Loucy (cell line): ENCODE data around the gene INTS11.

Experiments used
- H2AFZ ChIP-seq: fragments of 200-600 bp; sonication (generic); 2 replicates; pipeline ENCODE4 v1.6.0; 2016; ENCODE audit warnings: antibody characterized with exemption, mild to moderate bottlenecking, low read length, moderate library complexity
- H3F3A ChIP-seq: fragments of 200-600 bp; 2 replicates; pipeline ENCODE4 v1.6.0; 2016; ENCODE audit warnings: antibody characterized with exemption, low read depth, mild to moderate bottlenecking
- H3K27me3 ChIP-seq: fragments of 200-600 bp; sonication (generic); 2 replicates; pipeline ENCODE4 v1.6.1; 2014; ENCODE audit warnings: low read length, mild to moderate bottlenecking; ENCODE audit not compliant: insufficient read depth, poor library complexity, severe bottlenecking
- H3K36me3 ChIP-seq: fragments of 200-600 bp; sonication (generic); 2 replicates; pipeline ENCODE4 v1.6.1; 2016; ENCODE audit warnings: low read length; ENCODE audit not compliant: insufficient read depth
- H3K4me1 ChIP-seq: fragments of 200-600 bp; sonication (generic); 2 replicates; pipeline ENCODE4 v1.5.1; 2014; ENCODE audit warnings: low read length, mild to moderate bottlenecking; ENCODE audit not compliant: insufficient read depth, poor library complexity, severe bottlenecking
- H3K4me2 ChIP-seq: fragments of 200-600 bp; sonication (generic); 2 replicates; pipeline ENCODE4 v1.6.0; 2014; ENCODE audit warnings: antibody characterized with exemption, low read length, low read depth, mild to moderate bottlenecking; ENCODE audit not compliant: poor library complexity, severe bottlenecking
- H3K4me3 ChIP-seq: fragments of 200-600 bp; sonication (generic); 2 replicates; pipeline ENCODE4 v1.5.1; 2014; ENCODE audit warnings: low read length, mild to moderate bottlenecking, mixed read lengths; ENCODE audit not compliant: poor library complexity, severe bottlenecking
- H3K79me2 ChIP-seq: fragments of 200-600 bp; sonication (generic); 2 replicates; pipeline ENCODE4 v1.6.1; 2014; ENCODE audit warnings: low read length; ENCODE audit not compliant: insufficient read depth
- H3K9ac ChIP-seq: fragments of 200-600 bp; sonication (generic); 2 replicates; pipeline ENCODE4 v1.6.0; 2014; ENCODE audit warnings: mild to moderate bottlenecking, low read depth, low read length, moderate library complexity; ENCODE audit not compliant: poor library complexity, severe bottlenecking
- H3K9me2 ChIP-seq: fragments of 200-600 bp; sonication (generic); replicated peaks from 2 replicates; pipeline ENCODE4 v1.6.1; 2016; ENCODE audit warnings: low read depth, low read length, mixed read lengths
- H3K9me3 ChIP-seq: fragments of 200-600 bp; sonication (generic); 2 replicates; pipeline ENCODE4 v1.6.1; 2014; ENCODE audit warnings: mild to moderate bottlenecking, antibody characterized with exemption, low read length, low read depth; ENCODE audit not compliant: insufficient read depth
- H4K20me1 ChIP-seq: fragments of 200-600 bp; sonication (generic); 2 replicates; pipeline ENCODE4 v1.6.0; 2014; ENCODE audit warnings: antibody characterized with exemption, low read length, mild to moderate bottlenecking; ENCODE audit not compliant: insufficient read depth, poor library complexity, severe bottlenecking
- EZH2phosphoT487 ChIP-seq: fragments of 200-600 bp; IDR thresholded peaks from 2 replicates; pipeline ENCODE4 v1.6.1; 2018; ENCODE audit warnings: antibody characterized with exemption, mild to moderate bottlenecking, moderate library complexity, borderline replicate concordance
- TF ChIP-seq, protein P1 (sequence below): fragments of 200-600 bp; sonication (generic); conservative IDR thresholded peaks from 2 replicates; pipeline ENCODE4 v1.5.1; 2014; ENCODE audit warnings: mild to moderate bottlenecking, antibody characterized with exemption, low read length

INTS11 gene

DNA sequence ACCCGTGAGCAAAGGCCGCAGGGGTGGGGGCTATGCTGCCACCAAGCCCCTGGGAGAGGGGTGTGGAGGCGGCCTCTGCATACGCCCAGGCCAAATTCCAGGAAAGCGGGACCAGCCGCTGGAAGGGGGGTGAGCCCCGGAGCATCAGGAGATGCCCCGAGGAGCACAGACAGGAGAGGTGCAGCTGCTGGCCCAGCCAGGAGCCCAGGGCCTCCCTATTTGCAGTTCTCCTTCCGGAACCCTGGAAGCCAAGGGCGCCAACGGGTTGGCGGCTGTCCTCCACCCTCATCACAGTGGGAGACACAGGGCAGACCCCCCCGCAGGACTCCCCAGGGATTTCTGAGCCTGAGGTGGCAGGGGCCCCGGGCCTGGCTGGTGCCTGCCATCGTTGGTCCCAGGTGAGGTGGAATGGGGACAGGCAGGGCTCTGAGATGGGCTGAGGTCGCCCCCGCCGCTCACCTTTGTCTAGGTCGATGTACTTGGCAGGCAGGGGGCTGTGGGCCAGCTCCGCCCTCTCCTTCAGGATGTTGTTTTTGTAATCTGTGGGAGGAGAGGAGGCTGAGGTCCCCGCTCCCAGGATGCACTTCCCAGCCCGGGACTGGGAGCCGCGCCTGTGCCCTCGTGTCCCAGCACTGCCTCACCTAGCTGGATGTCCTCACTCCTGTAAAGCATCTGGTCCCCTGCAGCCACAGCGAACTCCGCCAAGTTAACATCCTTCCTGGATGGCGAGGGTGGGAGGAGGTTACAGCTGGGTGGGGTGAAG, 29.1 kb upstream of the INTS11 start:
- no peaks in the 10 kb centered on the region for H3K9me2 ChIP-seq
- no peaks in the 10 kb centered on the region for H4K20me1 ChIP-seq
- H2AFZ ChIP-seq, result no peak overlapping the region
- H3K79me2 ChIP-seq, result peaks cover 3% of the 10 kb centered on the region; the same call in 1 of the 2 replicates
- no peaks in the 10 kb centered on the region for H3K27me3 ChIP-seq
- no peaks in the 10 kb centered on the region for H3K36me3 ChIP-seq
- H3K4me2 ChIP-seq, result no peak overlapping the region
- no peaks in the 10 kb centered on the region for H3F3A ChIP-seq
- no peaks in the 10 kb centered on the region for H3K4me1 ChIP-seq
- no peaks in the 10 kb centered on the region for H3K9me3 ChIP-seq
- TF ChIP-seq, protein P1, sequence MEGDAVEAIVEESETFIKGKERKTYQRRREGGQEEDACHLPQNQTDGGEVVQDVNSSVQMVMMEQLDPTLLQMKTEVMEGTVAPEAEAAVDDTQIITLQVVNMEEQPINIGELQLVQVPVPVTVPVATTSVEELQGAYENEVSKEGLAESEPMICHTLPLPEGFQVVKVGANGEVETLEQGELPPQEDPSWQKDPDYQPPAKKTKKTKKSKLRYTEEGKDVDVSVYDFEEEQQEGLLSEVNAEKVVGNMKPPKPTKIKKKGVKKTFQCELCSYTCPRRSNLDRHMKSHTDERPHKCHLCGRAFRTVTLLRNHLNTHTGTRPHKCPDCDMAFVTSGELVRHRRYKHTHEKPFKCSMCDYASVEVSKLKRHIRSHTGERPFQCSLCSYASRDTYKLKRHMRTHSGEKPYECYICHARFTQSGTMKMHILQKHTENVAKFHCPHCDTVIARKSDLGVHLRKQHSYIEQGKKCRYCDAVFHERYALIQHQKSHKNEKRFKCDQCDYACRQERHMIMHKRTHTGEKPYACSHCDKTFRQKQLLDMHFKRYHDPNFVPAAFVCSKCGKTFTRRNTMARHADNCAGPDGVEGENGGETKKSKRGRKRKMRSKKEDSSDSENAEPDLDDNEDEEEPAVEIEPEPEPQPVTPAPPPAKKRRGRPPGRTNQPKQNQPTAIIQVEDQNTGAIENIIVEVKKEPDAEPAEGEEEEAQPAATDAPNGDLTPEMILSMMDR, result no peak
- TF ChIP-seq EZH2phosphoT487, result no peak
- H3K4me3 ChIP-seq, result no peak overlapping the region
- H3K9ac ChIP-seq, result no peak overlapping the region

DNA sequence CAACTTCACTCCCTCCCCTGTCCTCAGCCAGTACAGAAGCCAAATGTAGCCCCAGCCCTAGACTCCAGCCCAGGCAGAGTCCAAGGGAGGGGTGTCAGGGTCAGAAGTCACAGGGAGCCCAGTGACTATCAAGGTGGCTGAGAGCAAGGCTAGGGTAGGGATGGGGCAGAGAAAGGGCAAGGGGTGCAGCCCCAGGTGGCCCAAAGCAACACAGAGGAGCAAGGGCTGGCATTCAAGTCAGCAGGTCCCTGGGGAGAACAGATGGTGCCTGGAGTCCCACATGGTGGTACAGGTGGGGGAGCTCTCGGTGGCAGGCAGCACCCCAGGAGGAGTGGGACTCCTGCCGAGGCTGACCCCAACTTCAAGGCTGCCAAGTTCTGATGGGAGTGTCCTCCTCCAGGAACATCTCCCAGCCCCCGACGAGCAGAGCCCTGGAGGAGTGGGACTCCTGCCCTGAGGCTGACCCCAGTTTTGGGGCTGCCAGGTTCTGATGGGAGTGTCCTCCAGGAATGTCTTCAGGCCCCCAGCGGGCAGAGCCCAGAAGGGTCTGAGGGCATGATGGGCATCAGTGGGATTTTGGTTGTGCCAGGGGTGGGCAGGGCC, 28.4 kb upstream of the INTS11 start:
- Histone ChIP-seq H3K4me3 (no peak overlapping the region), H2AFZ (no peak overlapping the region), H3K4me1 (peaks cover 6% of the 10 kb centered on the region), H3F3A (no peaks in the 10 kb centered on the region), H3K36me3 (no peaks in the 10 kb centered on the region), H3K4me2 (no peak overlapping the region), H3K79me2 (peaks cover 10% of the 10 kb centered on the region; the same call in 1 of the 2 replicates), H3K27me3 (no peaks in the 10 kb centered on the region), H4K20me1 (peaks cover 3% of the 10 kb centered on the region), H3K9ac (no peak overlapping the region), H3K9me3 (no peaks in the 10 kb centered on the region), H3K9me2 (no peaks in the 10 kb centered on the region)
- TF ChIP-seq EZH2phosphoT487, result no peak
- TF ChIP-seq, protein P1, result no peak

DNA sequence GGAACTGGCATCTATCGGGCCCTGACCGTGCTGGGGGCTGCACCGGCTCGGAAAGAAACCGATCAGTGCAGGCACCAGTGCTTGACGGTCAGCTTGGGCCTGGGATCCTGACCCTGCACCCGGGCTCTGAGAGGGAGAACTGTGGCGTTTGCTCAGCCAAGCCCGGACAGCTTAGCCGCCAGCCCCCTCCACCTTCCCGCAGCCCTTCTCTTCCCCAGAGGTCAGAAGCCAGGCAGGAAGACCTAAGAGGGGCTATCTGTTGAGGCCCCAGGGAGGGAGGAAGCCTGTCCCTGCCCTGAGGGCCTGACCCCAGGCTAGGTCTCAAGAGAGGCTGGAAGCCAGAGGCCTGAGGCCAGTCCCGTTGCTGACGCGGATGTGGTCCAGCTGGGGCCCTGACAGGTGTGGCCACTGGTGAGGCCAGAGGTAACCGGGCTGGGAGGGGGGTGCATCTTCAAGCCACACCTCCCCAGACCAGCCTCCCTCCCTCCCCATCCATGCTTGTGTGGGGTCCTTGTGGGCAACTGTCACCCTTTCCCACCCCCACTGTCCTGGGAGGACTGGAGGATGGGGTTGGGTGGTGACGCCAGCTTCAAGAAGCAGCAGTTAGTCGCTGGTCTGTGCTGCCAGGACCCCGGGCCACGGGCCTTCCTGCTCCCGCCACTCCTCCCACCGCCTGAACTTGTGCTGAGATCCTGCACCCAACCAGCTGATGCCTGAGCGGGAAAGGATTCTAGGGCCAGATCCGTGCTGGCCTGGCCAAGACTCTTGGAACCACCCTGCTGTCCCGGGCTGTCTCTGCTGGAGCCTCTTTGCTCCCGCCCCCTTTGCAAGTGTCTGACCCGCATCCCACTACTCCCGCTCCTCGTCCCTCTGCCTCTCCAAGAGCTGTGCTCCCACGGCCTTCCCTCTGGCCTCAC, 27.3 kb upstream of the INTS11 start:
- no peaks in the 10 kb centered on the region for H3K9me3 ChIP-seq
- H3K4me1 ChIP-seq, result peaks cover 16% of the 10 kb centered on the region
- no peaks in the 10 kb centered on the region for H3K27me3 ChIP-seq
- H3F3A ChIP-seq, result no peaks in the 10 kb centered on the region
- no peaks in the 10 kb centered on the region for H3K36me3 ChIP-seq
- H3K4me3 ChIP-seq, result no peak overlapping the region
- H3K4me2 ChIP-seq, result no peak overlapping the region
- H3K9me2 ChIP-seq, result no peaks in the 10 kb centered on the region
- H2AFZ ChIP-seq, result no peak overlapping the region
- no peak overlapping the region for H3K9ac ChIP-seq
- no peak for TF ChIP-seq EZH2phosphoT487
- peaks cover 11% of the 10 kb centered on the region for H4K20me1 ChIP-seq
- peaks cover 20% of the 10 kb centered on the region; the same call in 1 of the 2 replicates for H3K79me2 ChIP-seq
